GM19468 (cell line): ENCODE measurements around the gene ADGRF4.
"Not testable (repeated sequence)": the region's sequence is repeated elsewhere in the genome, so short reads cannot be mapped to it uniquely, and the experiment has no call there.

Experiments used
- ATAC-seq: cut with Tn5 transposase; IDR thresholded peaks from one replicate; pipeline ENCODE4 v1.9.1; 2021; ENCODE audit warnings: mild to moderate bottlenecking, moderate library complexity, moderate number of reproducible peaks; ENCODE audit not compliant: unreplicated experiment; ENCODE audit errors: extremely low read depth

Gene ADGRF4

DNA sequence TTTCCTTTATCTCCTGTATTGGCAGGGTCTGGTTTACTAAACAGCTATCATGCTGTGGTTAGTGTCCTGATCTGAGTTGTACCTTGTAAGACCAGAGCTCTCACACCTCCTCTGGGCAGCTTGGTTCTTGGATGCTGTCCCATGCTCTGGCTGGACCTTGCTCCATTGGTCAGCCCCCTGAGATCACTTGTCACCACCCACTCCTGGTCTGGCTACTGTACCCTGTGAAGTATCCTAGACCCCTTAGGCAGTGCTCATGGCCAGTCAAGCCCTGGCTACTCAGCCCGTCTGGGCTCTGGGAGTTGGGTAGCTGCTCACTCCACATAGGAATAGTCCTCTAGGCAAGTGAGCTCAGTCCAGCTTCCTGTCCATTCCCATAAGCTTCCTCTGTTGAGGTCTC is 31.1 kb downstream of the ADGRF4 start:
- no peak for ATAC-seq

DNA sequence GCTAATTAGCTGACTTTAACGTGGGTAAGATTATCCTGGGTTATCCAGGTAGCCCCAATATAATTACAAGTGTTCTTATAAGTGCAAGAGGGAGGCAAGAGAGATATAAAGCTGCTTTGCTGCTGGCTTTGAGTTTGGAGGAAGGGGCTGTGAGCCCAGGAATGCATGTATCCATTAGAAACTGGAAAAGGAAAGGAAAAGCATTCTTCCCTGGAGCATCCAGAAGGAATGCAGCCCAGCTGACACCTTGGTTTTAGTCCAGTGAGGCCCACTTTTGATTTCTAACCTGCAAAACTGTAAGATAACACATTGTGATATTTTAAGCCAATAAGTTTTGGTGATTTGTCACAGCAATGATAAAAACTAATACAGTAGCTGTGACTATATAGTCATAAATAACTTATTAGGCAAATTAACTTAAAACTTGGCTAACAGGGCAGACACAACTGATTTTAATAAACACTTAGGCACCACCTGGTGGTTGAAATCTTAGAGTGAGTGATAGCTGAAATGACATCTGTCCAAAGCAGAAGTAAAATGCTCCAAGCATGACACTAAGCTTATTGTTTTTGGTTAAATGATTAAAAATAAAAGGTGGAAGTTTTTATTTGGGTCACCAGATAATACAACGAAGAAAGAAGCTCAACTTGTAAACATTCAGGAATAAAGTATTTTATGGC is 35.6 kb downstream of the ADGRF4 start:
- peak; percentile 48 for ATAC-seq

DNA sequence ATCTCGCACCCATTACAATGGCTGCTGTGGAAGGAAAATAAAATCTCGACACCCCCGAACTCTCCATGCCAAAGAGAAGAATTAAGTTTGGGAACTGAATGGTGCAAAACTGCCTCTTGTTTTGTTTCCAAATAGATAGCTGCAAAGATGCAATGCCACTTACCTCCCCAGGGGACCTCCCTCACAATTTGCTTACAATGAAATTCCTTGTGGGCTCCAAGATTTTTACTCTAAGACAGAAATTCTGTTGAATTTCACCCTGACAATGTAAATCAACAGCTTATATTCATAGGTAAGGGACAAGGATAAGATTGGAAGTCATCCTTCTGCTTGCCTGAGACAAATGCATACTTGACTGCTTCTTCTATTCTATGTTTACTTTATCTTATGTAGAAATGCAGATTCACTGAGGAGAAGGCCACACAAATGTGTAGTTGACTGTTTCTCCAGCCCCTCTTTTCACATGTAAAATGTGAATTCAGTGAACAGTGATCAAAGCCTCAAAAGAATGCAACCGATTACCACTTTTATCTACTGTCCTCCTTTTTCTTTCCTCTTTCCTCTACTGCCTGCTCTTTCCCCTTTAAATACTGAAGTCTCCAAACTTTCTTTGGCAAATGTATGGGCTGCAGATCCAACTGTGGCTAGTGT is 36.6 kb downstream of the ADGRF4 start:
- no peak for ATAC-seq

DNA sequence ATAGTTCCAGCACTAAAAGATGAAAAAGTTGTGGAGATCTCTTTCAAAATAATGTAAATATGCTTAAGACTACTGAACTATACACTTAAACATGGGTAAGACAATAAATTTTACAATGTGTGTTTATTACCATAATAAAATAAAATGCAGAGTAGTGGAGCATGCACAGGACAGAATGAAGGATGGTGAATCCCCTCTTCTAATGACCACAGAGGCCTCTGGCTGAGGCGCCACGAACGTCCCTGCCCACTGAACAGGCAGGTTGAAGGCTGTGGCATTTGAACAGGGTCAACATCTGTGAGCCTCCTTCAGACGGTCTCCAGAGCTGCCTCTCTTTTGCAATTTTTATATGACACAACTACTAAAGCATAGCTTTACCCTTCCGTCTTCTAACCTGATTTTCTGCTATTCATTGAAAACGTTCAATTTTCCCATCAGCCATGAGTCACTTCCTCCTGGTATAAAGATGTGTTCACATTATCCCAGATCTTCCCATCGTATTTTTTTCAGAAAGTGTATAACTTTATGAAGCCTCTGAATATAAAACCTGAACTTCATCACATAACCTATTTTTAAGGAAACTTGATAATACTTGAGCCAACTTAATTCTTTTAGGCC is 37.8 kb downstream of the ADGRF4 start:
- no peak for ATAC-seq

DNA sequence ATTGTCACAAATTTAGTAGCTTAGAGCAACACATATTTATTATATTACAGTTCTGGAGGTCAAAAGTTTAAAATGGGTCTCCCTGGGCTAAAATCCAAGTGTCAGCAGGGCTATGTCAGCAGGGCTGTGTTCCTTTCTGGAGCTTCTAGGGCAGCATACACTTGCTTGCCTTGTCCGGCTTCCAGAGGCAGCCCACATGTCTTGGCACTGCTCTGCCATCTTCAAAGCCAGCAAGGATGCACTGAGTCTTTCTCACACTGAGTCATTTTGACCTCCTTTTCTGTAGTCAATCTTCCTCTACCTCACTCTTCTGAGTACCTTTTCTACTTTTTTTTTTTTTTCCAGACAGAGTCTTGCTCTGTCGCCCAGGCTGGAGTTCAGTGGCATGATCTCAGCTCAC is 39.0 kb downstream of the ADGRF4 start:
- ATAC-seq, result no peak

DNA sequence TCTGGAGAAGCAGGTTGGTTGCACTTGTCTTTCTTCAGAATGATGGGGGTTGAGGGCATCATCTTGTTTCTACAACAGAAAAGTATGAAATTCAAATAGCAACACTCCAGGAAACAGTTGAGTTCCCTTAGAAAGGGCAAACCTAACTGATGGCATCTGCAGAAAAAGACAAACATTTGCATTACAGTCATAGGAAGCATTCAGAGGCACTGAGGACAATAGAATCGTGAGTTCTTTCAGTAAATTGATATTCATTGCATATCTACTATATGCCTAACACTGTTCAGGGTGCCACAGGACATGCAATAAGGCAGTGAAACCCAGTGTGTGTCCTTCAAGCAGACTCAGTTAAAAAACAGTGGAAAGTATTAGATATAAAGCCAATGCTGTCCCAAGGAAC is 42.3 kb downstream of the ADGRF4 start:
- no peak for ATAC-seq

DNA sequence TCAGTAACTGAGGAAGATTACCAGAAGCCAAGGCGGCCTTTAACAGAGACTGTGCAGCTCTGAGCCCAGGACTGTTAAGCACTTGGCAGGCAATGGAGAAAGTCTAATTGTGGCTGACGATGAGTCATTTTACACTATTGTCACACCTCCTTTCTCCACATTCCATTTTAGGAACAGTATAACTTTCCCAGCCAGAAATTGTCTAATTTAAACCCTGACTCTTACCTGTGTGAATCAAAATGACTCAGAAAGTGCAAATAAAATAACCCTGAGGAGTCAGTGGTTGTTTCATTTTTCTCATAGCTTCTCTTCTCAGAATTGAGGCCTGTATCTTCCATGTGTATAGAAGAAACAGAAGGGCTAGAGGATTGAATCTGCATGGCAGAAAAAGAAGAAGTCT is 43.4 kb downstream of the ADGRF4 start:
- no peak for ATAC-seq

DNA sequence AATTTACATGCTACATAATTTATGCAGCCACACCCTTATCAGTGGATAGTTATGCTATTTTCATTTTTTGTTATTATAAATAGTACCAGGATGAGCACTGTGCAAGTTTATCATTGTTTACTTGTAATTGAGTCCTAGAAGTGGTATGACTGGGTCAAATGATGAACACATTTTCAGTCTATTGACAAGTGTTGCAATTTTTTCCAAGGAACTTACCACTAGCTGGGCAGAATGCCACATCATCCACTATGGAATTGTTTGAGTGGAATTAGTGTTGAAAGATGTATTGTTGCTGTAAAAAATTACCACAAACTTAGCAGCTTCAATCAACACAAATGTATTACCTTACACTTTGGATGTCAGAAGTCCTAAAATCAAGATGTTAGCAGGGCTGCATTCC is 45.4 kb downstream of the ADGRF4 start:
- ATAC-seq, result no peak

DNA sequence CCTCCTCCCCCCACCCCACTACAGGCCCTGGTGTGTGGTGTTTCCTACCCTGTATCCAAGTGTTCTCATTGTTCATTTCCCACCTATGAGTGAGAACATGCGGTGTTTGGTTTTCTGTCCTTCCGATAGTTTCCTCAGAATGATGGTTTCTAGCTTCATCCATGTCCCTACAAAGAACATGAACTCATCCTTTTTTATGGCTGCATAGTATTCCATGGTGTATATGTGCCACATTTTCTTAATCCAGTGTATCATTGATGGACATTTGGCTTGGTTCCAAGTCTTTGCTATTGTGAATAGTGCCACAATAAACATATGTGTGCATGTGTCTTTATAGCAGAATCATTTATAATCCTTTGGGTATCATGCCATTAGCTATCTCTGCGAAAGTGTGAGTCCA is 46.9 kb downstream of the ADGRF4 start:
- ATAC-seq, result not testable (repeated sequence)

DNA sequence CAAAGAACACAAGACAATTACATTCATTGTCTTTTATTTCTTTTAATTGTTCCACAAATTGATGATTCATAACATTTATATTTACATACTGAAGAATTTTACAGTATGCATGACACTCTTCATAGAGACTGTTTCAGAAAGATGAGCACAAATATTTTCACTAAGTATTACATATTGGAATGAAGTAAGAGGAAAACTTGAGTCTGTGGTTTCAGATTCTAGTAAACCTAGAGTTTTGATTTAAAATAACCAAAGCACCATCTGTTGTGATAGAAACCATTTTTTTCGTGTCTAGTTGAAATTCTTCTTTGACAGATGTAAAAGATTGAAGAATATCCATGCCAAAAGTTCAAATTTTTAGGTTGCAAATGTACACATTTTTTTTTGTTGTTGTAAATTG is 51.4 kb downstream of the ADGRF4 start:
- ATAC-seq, result no peak

DNA sequence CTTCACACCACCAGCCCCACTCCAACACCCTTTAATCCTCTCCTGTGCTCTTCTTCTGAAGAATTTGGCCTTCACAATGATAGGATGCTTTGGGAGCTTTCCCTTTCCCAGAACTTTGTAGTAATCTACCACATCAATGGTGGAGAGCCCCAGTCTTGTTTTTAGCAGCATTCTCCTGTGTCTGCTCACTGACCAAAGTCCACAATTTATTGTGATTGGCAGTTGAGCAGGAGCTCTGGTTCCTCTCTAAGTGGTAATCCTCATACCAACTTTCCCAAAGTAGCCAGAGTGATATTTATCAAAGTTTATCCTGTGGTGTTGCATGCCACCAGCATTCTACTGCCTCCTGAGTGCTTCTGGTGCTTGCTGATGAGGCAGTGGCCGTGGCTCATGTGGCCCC is 54.4 kb downstream of the ADGRF4 start:
- ATAC-seq, result no peak

DNA sequence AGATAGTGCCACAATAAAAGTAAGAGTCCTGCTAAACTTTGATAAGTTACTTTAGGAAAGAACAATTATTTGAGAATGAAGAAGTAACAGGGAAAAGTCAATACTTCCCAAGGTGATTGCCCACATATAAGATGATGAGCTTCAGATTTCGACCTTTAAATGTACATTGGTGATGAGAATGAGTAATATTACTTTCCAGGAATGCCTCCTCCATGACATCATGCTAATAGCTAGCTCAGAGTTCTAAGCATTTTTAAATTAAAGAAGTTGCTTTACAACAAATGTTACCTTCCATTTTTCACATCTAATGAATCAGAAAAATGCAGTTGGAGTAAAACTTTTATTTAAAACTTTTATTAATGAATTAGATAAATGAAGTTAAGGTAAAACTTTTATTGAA is 61.0 kb downstream of the ADGRF4 start:
- no peak for ATAC-seq

DNA sequence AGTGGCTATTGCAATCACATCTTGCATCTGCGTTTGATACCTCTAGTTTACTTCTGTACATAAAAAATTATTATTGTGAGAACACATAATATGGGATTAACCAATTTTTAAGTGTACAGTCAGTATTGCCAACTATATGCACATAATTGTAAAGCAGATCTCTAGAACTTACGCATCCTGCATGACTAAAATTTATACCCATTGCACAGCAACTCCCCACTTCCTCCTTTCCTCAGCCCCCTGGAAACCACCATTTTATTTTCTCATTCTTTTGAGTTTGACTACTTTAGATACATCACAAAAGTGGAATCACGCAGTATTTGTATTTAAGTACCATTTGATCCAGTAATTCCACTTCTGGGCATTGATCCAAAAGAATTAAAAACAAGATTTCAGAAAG is 64.1 kb downstream of the ADGRF4 start:
- no peak for ATAC-seq

DNA sequence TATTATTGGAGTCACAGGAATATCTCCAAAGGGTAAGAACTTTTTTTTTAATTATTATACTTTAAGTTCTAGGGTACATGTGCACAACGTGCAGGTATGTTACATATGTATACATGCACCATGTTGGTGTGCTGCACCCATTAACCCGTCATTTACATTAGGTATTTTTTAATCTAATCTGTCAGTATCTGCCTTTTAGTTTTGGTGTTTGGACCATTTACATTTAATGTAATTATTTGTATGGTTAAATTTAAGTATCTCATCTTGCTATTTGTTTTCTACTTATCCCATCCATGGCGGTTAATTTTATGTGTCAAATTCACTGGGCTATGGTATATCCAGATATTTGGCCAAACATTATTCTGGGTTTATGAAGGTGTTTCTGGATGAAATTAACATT is 68.1 kb downstream of the ADGRF4 start:
- ATAC-seq, result no peak

DNA sequence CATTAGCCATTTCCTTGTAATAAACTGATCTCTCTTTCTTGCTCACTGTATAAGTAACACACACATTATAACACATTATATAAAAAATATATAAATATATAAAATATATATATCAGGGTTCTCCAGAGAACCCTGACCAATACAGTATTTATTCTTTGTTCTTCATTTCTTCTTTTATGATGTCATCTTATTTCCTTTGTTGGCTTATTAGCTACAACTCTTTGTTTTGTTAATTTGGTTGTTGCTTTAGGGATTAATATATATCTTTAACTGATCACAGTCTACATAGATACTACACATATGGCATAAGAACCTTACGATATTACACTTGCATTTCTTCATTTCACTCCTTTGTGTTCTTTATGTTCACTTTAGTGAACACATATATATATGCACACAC is 68.7 kb downstream of the ADGRF4 start:
- no peak for ATAC-seq

DNA sequence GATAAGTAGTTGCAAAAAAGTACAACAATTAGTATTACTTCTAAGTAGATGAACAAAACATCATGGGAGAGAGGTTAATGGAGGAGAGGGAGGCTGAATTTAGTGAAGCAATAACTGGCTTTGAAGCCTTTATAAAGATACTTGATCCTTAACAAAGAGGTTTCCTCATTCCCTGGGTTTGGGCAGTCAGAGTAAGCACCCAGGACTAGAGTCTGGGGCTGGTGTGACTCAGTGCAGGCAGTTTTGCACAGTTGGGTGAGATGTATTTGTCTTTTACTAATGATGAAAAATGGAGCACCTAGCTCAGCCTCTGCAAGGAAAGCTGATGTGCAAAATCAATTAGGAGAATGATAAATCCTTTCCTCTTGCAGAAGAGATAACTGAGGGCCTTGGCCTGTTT is 71.6 kb downstream of the ADGRF4 start:
- ATAC-seq, result no peak
